ENCODE results near the gene DDX56.

DDX56 gene

GRCh38 chr7:44575054-44575453 lies 1.3 kb upstream of the DDX56 start:
- H2BK120ac ChIP-seq (ENCODE audit: low read depth, low read length) = no peak overlapping the region
- no peaks in the 10 kb centered on the region for H3K27me3 ChIP-seq (ENCODE audit: insufficient read depth, low read length, poor library complexity)
- no peak overlapping the region for H4K5ac ChIP-seq (ENCODE audit: low read length)
- H3K4ac ChIP-seq (ENCODE audit: low read depth, low read length) = no peak overlapping the region
- no peak overlapping the region for H2AK5ac ChIP-seq (ENCODE audit: low read length)
- no peak overlapping the region for H4K8ac ChIP-seq (ENCODE audit: low read depth, low read length)
- no peak overlapping the region for H3K9ac ChIP-seq (ENCODE audit: low read length)
- H3K18ac ChIP-seq (ENCODE audit: low read length) = no peak overlapping the region
- no peak overlapping the region for H3K4me2 ChIP-seq (ENCODE audit: low read length)
- no peak overlapping the region for H3K23ac ChIP-seq (ENCODE audit: low read length)
- no peak overlapping the region for H3K4me3 ChIP-seq (ENCODE audit: low read length)
- H3K56ac ChIP-seq (ENCODE audit: low read length) = no peak overlapping the region
- peaks cover 3% of the 10 kb centered on the region for H3K4me1 ChIP-seq (ENCODE audit: control insufficient read depth, low read depth, low read length)
- no peak overlapping the region for H2BK5ac ChIP-seq (ENCODE audit: low read length)
- no peak for DNase-seq
- H3K27ac ChIP-seq (ENCODE audit: low read depth, low read length) = no peak overlapping the region
- H3K79me1 ChIP-seq (ENCODE audit: low read length) = peaks cover 15% of the 10 kb centered on the region
- H3K79me2 ChIP-seq (ENCODE audit: control insufficient read depth, insufficient read depth, low read length) = peaks cover 18% of the 10 kb centered on the region
- H3K36me3 ChIP-seq (ENCODE audit: control insufficient read depth, insufficient read depth, low read length) = peaks cover 17% of the 10 kb centered on the region
- H2BK15ac ChIP-seq (replicated peaks; ENCODE audit: low read depth) = no peak overlapping the region

GRCh38 chr7:44574287-44574872 lies 672 bp upstream of the DDX56 start:
- no peak overlapping the region for H4K5ac ChIP-seq (ENCODE audit: low read length)
- H3K56ac ChIP-seq (ENCODE audit: low read length) = peak overlapping the region; percentile 91
- no peak overlapping the region for H2BK5ac ChIP-seq (ENCODE audit: low read length)
- no peak overlapping the region for H3K23ac ChIP-seq (ENCODE audit: low read length)
- peaks cover 3% of the 10 kb centered on the region for H3K4me1 ChIP-seq (ENCODE audit: control insufficient read depth, low read depth, low read length)
- no peak overlapping the region for H3K4ac ChIP-seq (ENCODE audit: low read depth, low read length)
- peak overlapping the region; percentile 86 for H3K9ac ChIP-seq (ENCODE audit: low read length)
- WGBS (ENCODE audit: extremely low coverage, insufficient coverage, low lambda C conversion rate) = no CpG with 5 or more reads among the region's 18 CpGs
- peaks cover 21% of the 10 kb centered on the region for H3K36me3 ChIP-seq (ENCODE audit: control insufficient read depth, insufficient read depth, low read length)
- peak overlapping the region; percentile 32 for H3K27ac ChIP-seq (ENCODE audit: low read depth, low read length)
- peak overlapping the region; percentile 66 for H3K4me3 ChIP-seq (ENCODE audit: low read length)
- H2BK120ac ChIP-seq (ENCODE audit: low read depth, low read length) = no peak overlapping the region
- H3K79me2 ChIP-seq (ENCODE audit: control insufficient read depth, insufficient read depth, low read length) = peaks cover 18% of the 10 kb centered on the region
- H2BK15ac ChIP-seq (replicated peaks; ENCODE audit: low read depth) = no peak overlapping the region
- H3K27me3 ChIP-seq (ENCODE audit: insufficient read depth, low read length, poor library complexity) = no peaks in the 10 kb centered on the region
- peaks cover 18% of the 10 kb centered on the region for H3K79me1 ChIP-seq (ENCODE audit: low read length)
- H3K18ac ChIP-seq (ENCODE audit: low read length) = no peak overlapping the region
- no peak for DNase-seq
- no peak overlapping the region for H2AK5ac ChIP-seq (ENCODE audit: low read length)
- H3K4me2 ChIP-seq (ENCODE audit: low read length) = peak overlapping the region; percentile 59
- H4K8ac ChIP-seq (ENCODE audit: low read depth, low read length) = no peak overlapping the region

DNA sequence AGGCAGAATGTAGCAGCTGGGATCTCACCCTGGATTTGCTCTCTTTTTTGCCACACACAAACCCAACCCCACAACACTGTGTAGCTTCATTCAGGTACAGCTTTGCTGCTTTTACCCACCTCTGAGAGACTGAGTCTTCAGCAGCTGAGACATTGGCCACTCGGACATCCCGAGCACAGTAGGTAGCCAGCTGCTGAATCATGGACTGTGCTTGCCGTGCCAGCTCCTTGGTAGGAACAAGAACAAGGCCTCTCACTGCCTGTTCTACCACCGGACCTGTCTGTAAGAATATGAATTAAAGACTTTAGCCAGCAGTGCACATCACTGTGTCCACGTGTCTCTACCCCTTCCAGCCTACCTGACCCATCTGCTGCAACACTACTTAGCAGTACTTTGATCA lies 937 bp downstream of the DDX56 start:
- WGBS (ENCODE audit: extremely low coverage, insufficient coverage, low lambda C conversion rate) = no CpG with 5 or more reads among the region's 5 CpGs
- Histone ChIP-seq H2AK5ac (ENCODE audit: low read length) (no peak overlapping the region), H4K5ac (ENCODE audit: low read length) (no peak overlapping the region), H3K27ac (ENCODE audit: low read depth, low read length) (no peak overlapping the region), H3K56ac (ENCODE audit: low read length) (peak overlapping the region; percentile 86), H3K4me2 (ENCODE audit: low read length) (peak overlapping the region; percentile 88), H2BK15ac (replicated peaks; ENCODE audit: low read depth) (no peak overlapping the region), H3K23ac (ENCODE audit: low read length) (no peak overlapping the region), H3K4me3 (ENCODE audit: low read length) (peak overlapping the region; percentile 89), H3K18ac (ENCODE audit: low read length) (no peak overlapping the region), H3K79me1 (ENCODE audit: low read length) (peaks cover 18% of the 10 kb centered on the region), H2BK120ac (ENCODE audit: low read depth, low read length) (no peak overlapping the region), H2BK5ac (ENCODE audit: low read length) (no peak overlapping the region), H3K4ac (ENCODE audit: low read depth, low read length) (no peak overlapping the region), H3K27me3 (ENCODE audit: insufficient read depth, low read length, poor library complexity) (no peaks in the 10 kb centered on the region), H3K36me3 (ENCODE audit: control insufficient read depth, insufficient read depth, low read length) (peaks cover 30% of the 10 kb centered on the region), H3K79me2 (ENCODE audit: control insufficient read depth, insufficient read depth, low read length) (peaks cover 18% of the 10 kb centered on the region), H3K4me1 (ENCODE audit: control insufficient read depth, low read depth, low read length) (peaks cover 3% of the 10 kb centered on the region), H3K9ac (ENCODE audit: low read length) (peak overlapping the region; percentile 96), H4K8ac (ENCODE audit: low read depth, low read length) (no peak overlapping the region)
- DNase-seq = no peak

DNA sequence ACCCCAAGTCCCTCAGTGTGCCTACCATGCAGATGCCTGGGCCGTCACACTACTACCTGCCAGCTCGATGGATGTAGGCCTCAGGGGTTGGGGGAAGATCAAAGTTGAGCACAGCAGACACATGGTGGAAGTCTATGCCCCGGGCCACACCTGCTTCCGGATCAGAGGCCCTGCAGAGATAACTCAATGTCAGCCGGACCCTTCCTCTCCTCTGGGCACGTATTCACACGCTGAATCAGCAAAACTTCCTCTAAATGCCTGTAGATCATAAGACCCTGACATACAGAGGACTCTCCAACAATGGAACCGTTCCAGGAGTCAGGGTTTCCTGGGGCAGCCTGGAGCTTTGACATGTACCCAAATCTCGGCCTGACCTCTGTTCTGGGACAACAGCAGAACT lies 3.7 kb downstream of the DDX56 start:
- H4K5ac ChIP-seq (ENCODE audit: low read length) = no peak overlapping the region
- H3K4me2 ChIP-seq (ENCODE audit: low read length) = no peak overlapping the region
- no peak overlapping the region for H3K18ac ChIP-seq (ENCODE audit: low read length)
- H2AK5ac ChIP-seq (ENCODE audit: low read length) = no peak overlapping the region
- H2BK5ac ChIP-seq (ENCODE audit: low read length) = no peak overlapping the region
- DNase-seq = no peak
- no peak overlapping the region for H3K23ac ChIP-seq (ENCODE audit: low read length)
- H3K27ac ChIP-seq (ENCODE audit: low read depth, low read length) = no peak overlapping the region
- H2BK120ac ChIP-seq (ENCODE audit: low read depth, low read length) = no peak overlapping the region
- H2BK15ac ChIP-seq (replicated peaks; ENCODE audit: low read depth) = no peak overlapping the region
- no peaks in the 10 kb centered on the region for H3K27me3 ChIP-seq (ENCODE audit: insufficient read depth, low read length, poor library complexity)
- no peak overlapping the region for H3K9ac ChIP-seq (ENCODE audit: low read length)
- H3K79me2 ChIP-seq (ENCODE audit: control insufficient read depth, insufficient read depth, low read length) = peaks cover 18% of the 10 kb centered on the region
- no peak overlapping the region for H3K56ac ChIP-seq (ENCODE audit: low read length)
- H4K8ac ChIP-seq (ENCODE audit: low read depth, low read length) = no peak overlapping the region
- peaks cover 40% of the 10 kb centered on the region for H3K36me3 ChIP-seq (ENCODE audit: control insufficient read depth, insufficient read depth, low read length)
- H3K79me1 ChIP-seq (ENCODE audit: low read length) = peaks cover 21% of the 10 kb centered on the region
- H3K4me1 ChIP-seq (ENCODE audit: control insufficient read depth, low read depth, low read length) = peaks cover 3% of the 10 kb centered on the region
- WGBS (ENCODE audit: extremely low coverage, insufficient coverage, low lambda C conversion rate) = no CpG with 5 or more reads among the region's 9 CpGs
- H3K4me3 ChIP-seq (ENCODE audit: low read length) = no peak overlapping the region
- H3K4ac ChIP-seq (ENCODE audit: low read depth, low read length) = no peak overlapping the region

GRCh38 chr7:44568771-44569560 lies 4.7 kb downstream of the DDX56 start:
- Histone ChIP-seq H2BK5ac (ENCODE audit: low read length) (no peak overlapping the region), H3K18ac (ENCODE audit: low read length) (no peak overlapping the region), H2BK15ac (replicated peaks; ENCODE audit: low read depth) (no peak overlapping the region), H3K23ac (ENCODE audit: low read length) (no peak overlapping the region), H3K4me3 (ENCODE audit: low read length) (no peak overlapping the region), H3K4me2 (ENCODE audit: low read length) (no peak overlapping the region), H3K56ac (ENCODE audit: low read length) (no peak overlapping the region), H3K4me1 (ENCODE audit: control insufficient read depth, low read depth, low read length) (peaks cover 3% of the 10 kb centered on the region), H3K79me1 (ENCODE audit: low read length) (peaks cover 24% of the 10 kb centered on the region), H4K8ac (ENCODE audit: low read depth, low read length) (no peak overlapping the region), H2AK5ac (ENCODE audit: low read length) (no peak overlapping the region), H3K9ac (ENCODE audit: low read length) (no peak overlapping the region), H3K27ac (ENCODE audit: low read depth, low read length) (no peak overlapping the region), H3K36me3 (ENCODE audit: control insufficient read depth, insufficient read depth, low read length) (peaks cover 47% of the 10 kb centered on the region), H3K4ac (ENCODE audit: low read depth, low read length) (no peak overlapping the region), H3K27me3 (ENCODE audit: insufficient read depth, low read length, poor library complexity) (no peaks in the 10 kb centered on the region), H4K5ac (ENCODE audit: low read length) (no peak overlapping the region), H2BK120ac (ENCODE audit: low read depth, low read length) (no peak overlapping the region), H3K79me2 (ENCODE audit: control insufficient read depth, insufficient read depth, low read length) (peaks cover 18% of the 10 kb centered on the region)
- DNase-seq = no peak
- no CpG with 5 or more reads among the region's 17 CpGs for WGBS (ENCODE audit: extremely low coverage, insufficient coverage, low lambda C conversion rate)

Measured in mesendoderm (in vitro differentiated cells).